ENCODE results near the gene RNF167. TPM values are rescaled to one million over a fixed set of nuclear protein-coding genes. Genes with fewer than 3 reads are reported as not detected.
A peak's percentile ranks its signal among the peaks of the same experiment; 100 is the strongest.

Gene RNF167
- total RNA-seq, 4 donors from 2014 or later, result 66.3 to 95.4 (median 80.2) TPM

- 66 to 70% methylated on average over 8 of the region's 8 CpGs for WGBS, 2 donors
- H3K4me3 ChIP-seq (ENCODE audit: low read depth, poor library complexity, severe bottlenecking), result no peak overlapping the region
- intact Hi-C loops (cut with DNase I; ENCODE audit: low total_unique reads), result no loop called here
- DNase-seq (ENCODE audit: low spot score in 2 of 2), result no peak
- TF ChIP-seq CTCF (IDR thresholded peaks at IDR 0.05) (no peak), POLR2A (IDR thresholded peaks at IDR 0.05) (no peak)
These were observed 41.7 kb upstream of the RNF167 start for GRCh38 chr17:4898351-4898750.

- intact Hi-C loops (cut with DNase I; ENCODE audit: low total_unique reads), result no loop called here
- H3K4me3 ChIP-seq (ENCODE audit: low read depth, poor library complexity, severe bottlenecking), result no peak overlapping the region
- TF ChIP-seq POLR2A (IDR thresholded peaks at IDR 0.05), result no peak
- no peak for TF ChIP-seq CTCF (IDR thresholded peaks at IDR 0.05)
- DNase-seq (ENCODE audit: low spot score in 2 of 2), result no peak
- WGBS, 2 donors, result 9 to 13% methylated on average over 11 to 16 of the region's 34 CpGs
These were observed 41.1 kb upstream of the RNF167 start for GRCh38 chr17:4898927-4899326.

GRCh38 chr17:4899341-4900230 lies 40.5 kb upstream of the RNF167 start, which contains the start of gene C17orf107:
Gene C17orf107 (plus strand): TSS chr17:4899536. CDS start chr17:4899763, 227 bp downstream.
- H3K4me3 ChIP-seq (ENCODE audit: low read depth, poor library complexity, severe bottlenecking), result no peak within 1 kb of the TSS
- intact Hi-C loops (cut with DNase I; ENCODE audit: low total_unique reads), result no loop called here
- WGBS, 2 donors, result 10 to 20% methylated on average over 30 to 56 of the region's 60 CpGs
- DNase-seq (ENCODE audit: low spot score in 2 of 2), result peak; percentile 83 to 97
- TF ChIP-seq CTCF (IDR thresholded peaks at IDR 0.05) (no peak), POLR2A (IDR thresholded peaks at IDR 0.05) (no peak)

- no peak for DNase-seq (ENCODE audit: low spot score in 2 of 2)
- 58 to 59% methylated on average over 49 to 65 of the region's 65 CpGs for WGBS, 2 donors
- intact Hi-C loops (cut with DNase I; ENCODE audit: low total_unique reads), result no loop called here
- no peak for TF ChIP-seq CTCF (IDR thresholded peaks at IDR 0.05)
- no peak for TF ChIP-seq POLR2A (IDR thresholded peaks at IDR 0.05)
- H3K4me3 ChIP-seq (ENCODE audit: low read depth, poor library complexity, severe bottlenecking), result no peak overlapping the region
These were observed 39.6 kb upstream of the RNF167 start for GRCh38 chr17:4900231-4901107.

- intact Hi-C loops (cut with DNase I; ENCODE audit: low total_unique reads), result no loop called here
- DNase-seq (ENCODE audit: low spot score in 2 of 2), result no peak
- WGBS, 2 donors, result 66 to 86% methylated on average over 35 to 37 of the region's 37 CpGs
- H3K4me3 ChIP-seq (ENCODE audit: low read depth, poor library complexity, severe bottlenecking), result no peak overlapping the region
- TF ChIP-seq CTCF (IDR thresholded peaks at IDR 0.05) (no peak), POLR2A (IDR thresholded peaks at IDR 0.05) (no peak)
These were observed 38.9 kb upstream of the RNF167 start for GRCh38 chr17:4901108-4901647.

Measured in lower leg skin (tissue), 4 donors.